ENCODE measurements around the gene SLC18A2.

The SLC18A2 gene

GRCh38 chr10:117241541-117242462 lies 888 bp downstream of the SLC18A2 start:
- Histone ChIP-seq H3K27me3 (ENCODE audit: control insufficient read depth, insufficient read depth, low read length) (peaks cover 39% of the 10 kb centered on the region), H3K9me3 (ENCODE audit: control insufficient read depth, low read length) (no peaks in the 10 kb centered on the region), H3K36me3 (ENCODE audit: control insufficient read depth, insufficient read depth, low read length) (no peaks in the 10 kb centered on the region), H3K9ac (ENCODE audit: low read length) (no peak overlapping the region), H3K4me3 (ENCODE audit: low read length) (no peak overlapping the region), H3K4me1 (ENCODE audit: control insufficient read depth, insufficient read depth, low read length) (no peaks in the 10 kb centered on the region)

DNA sequence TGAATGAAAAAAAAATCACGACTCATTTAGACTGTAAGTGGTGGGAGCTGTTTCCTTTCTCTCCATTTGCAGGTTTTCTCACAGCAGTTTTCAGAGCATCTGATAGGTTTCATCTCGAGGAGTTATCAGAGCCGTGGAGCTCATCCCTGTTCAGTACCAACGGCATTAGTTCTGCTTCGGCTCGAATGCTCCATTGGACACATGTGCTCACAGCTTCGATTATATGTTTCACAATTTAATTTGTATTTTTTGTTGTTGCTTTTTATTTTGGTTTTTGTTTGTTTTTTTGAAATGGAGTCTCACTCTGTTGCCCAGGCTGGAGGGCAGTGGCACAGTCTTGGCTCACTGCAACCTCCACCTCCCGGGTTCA lies 1.5 kb downstream of the SLC18A2 start:
- peaks cover 39% of the 10 kb centered on the region for H3K27me3 ChIP-seq (ENCODE audit: control insufficient read depth, insufficient read depth, low read length)
- no peak overlapping the region for H3K9ac ChIP-seq (ENCODE audit: low read length)
- no peak overlapping the region for H3K4me3 ChIP-seq (ENCODE audit: low read length)
- no peaks in the 10 kb centered on the region for H3K4me1 ChIP-seq (ENCODE audit: control insufficient read depth, insufficient read depth, low read length)
- no peaks in the 10 kb centered on the region for H3K36me3 ChIP-seq (ENCODE audit: control insufficient read depth, insufficient read depth, low read length)
- no peaks in the 10 kb centered on the region for H3K9me3 ChIP-seq (ENCODE audit: control insufficient read depth, low read length)

DNA sequence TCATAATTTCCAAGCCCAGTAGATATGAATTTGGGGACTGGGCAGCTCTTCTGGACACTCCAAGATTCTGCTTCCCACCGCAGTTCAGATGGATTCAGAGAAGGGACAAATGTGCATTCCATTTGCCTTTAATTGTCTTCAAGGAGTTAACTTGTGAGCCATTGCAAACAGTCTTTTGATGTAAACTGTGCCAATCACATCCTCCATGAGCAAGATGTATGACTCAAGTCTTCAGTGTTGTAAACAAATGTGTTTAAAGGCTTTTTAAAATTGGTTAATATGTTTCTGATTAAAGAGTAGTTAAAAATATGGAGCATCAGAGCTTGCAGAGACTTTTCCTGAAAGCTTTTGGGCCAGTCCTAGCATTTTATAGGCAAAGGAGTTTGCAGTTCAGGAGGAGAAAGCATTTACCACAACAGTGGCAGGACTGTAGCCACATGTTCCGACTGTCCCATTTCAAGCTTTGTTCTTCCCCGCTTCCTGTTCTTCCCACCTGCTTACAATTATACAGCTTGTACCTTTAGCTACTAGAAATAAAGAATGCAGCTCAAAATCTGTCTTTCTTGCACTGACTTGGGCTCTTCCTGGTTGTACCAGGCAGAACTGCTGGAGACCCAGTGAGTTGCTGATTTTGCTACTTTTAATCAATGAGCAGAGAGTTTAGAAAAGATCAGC lies 6.2 kb downstream of the SLC18A2 start:
- Histone ChIP-seq H3K4me1 (ENCODE audit: control insufficient read depth, insufficient read depth, low read length) (no peaks in the 10 kb centered on the region), H3K9me3 (ENCODE audit: control insufficient read depth, low read length) (no peaks in the 10 kb centered on the region), H3K4me3 (ENCODE audit: low read length) (no peak overlapping the region), H3K27me3 (ENCODE audit: control insufficient read depth, insufficient read depth, low read length) (peaks cover 25% of the 10 kb centered on the region), H3K9ac (ENCODE audit: low read length) (no peak overlapping the region), H3K36me3 (ENCODE audit: control insufficient read depth, insufficient read depth, low read length) (no peaks in the 10 kb centered on the region)

DNA sequence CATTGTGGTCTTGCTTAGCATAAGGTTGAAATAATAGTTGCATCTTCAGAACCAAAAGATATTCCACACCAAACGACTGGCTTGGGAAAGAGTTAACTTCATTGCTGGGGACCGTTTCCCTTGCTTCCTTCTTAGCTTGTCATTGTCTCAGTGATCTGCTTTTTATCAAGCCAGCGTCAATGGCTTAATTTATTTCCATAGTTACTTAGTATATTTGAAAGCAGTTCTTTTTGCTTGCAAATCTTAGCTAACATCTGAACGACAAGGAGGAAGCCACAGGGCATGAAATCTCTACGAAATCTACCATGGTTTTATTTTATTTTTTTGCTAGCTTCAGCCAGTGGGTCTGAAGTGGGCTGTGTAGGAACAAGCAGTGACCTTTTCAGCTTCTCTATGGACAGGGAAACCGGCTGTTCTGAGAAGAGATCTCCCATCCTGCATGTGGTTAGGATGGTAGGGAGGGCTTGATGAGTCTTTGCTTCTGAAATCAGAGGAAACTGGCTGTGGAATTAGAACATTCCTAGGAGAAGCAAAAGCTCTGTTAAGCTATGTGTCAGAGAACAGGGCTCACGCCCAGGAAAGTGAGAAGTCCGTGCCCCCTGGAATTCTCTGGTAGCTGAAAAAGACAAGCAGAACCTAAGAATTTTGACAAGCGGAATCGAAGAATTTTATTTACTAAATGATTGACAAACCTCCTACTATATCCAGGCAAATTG lies 8.0 kb downstream of the SLC18A2 start:
- Histone ChIP-seq H3K36me3 (ENCODE audit: control insufficient read depth, insufficient read depth, low read length) (no peaks in the 10 kb centered on the region), H3K27me3 (ENCODE audit: control insufficient read depth, insufficient read depth, low read length) (peaks cover 20% of the 10 kb centered on the region), H3K4me3 (ENCODE audit: low read length) (no peak overlapping the region), H3K9ac (ENCODE audit: low read length) (no peak overlapping the region), H3K4me1 (ENCODE audit: control insufficient read depth, insufficient read depth, low read length) (no peaks in the 10 kb centered on the region), H3K9me3 (ENCODE audit: control insufficient read depth, low read length) (no peaks in the 10 kb centered on the region)

- H3K36me3 ChIP-seq (ENCODE audit: control insufficient read depth, insufficient read depth, low read length) = no peaks in the 10 kb centered on the region
- no peaks in the 10 kb centered on the region for H3K9me3 ChIP-seq (ENCODE audit: control insufficient read depth, low read length)
- H3K9ac ChIP-seq (ENCODE audit: low read length) = no peak overlapping the region
- H3K4me1 ChIP-seq (ENCODE audit: control insufficient read depth, insufficient read depth, low read length) = no peaks in the 10 kb centered on the region
- no peak overlapping the region for H3K4me3 ChIP-seq (ENCODE audit: low read length)
- H3K27me3 ChIP-seq (ENCODE audit: control insufficient read depth, insufficient read depth, low read length) = peaks cover 20% of the 10 kb centered on the region
Observed at GRCh38 chr10:117249493-117250093, 8.7 kb downstream of the SLC18A2 start.

DNA sequence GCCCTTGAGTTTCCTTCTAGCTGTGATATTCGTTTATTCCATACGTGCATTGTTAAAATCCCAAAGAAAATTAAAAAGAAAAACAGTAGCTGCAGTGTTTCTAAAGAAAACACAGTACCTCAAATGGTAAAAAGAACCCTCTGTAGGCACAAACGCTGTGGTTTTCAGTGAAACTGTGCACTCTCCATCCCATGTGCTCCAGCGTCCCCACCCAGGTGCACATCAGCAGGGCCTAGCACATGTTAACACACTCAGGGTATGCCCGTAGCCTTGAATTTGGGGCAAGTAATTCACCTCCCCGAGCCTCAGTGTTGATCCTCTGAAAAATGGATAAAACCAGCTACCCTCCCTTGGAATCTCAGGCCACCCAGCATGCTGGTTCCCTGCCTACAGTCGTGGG lies 9.5 kb downstream of the SLC18A2 start:
- Histone ChIP-seq H3K4me1 (ENCODE audit: control insufficient read depth, insufficient read depth, low read length) (no peaks in the 10 kb centered on the region), H3K9ac (ENCODE audit: low read length) (no peak overlapping the region), H3K27me3 (ENCODE audit: control insufficient read depth, insufficient read depth, low read length) (peaks cover 17% of the 10 kb centered on the region), H3K9me3 (ENCODE audit: control insufficient read depth, low read length) (no peaks in the 10 kb centered on the region), H3K36me3 (ENCODE audit: control insufficient read depth, insufficient read depth, low read length) (no peaks in the 10 kb centered on the region), H3K4me3 (ENCODE audit: low read length) (no peak overlapping the region)

DNA sequence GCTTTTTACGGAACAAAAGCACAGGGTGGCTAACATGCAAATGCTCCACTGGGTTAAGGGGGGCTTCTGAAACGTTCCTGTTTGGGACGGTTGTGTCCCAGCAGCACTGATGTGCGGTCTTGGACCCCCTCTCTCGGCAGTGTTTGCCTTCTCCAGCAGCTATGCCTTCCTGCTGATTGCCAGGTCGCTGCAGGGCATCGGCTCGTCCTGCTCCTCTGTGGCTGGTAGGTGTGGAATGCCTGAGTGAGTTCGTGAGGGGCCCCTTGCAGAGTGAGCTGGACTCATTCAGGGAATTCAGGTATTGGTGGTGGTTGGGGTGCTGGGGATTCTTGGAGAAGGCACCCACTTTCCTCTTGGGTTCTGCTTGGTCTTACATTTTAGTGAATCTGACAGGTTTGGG lies 13.0 kb downstream of the SLC18A2 start:
- Histone ChIP-seq H3K4me3 (ENCODE audit: low read length) (no peak overlapping the region), H3K27me3 (ENCODE audit: control insufficient read depth, insufficient read depth, low read length) (peaks cover 16% of the 10 kb centered on the region), H3K36me3 (ENCODE audit: control insufficient read depth, insufficient read depth, low read length) (no peaks in the 10 kb centered on the region), H3K9ac (ENCODE audit: low read length) (no peak overlapping the region), H3K4me1 (ENCODE audit: control insufficient read depth, insufficient read depth, low read length) (no peaks in the 10 kb centered on the region), H3K9me3 (ENCODE audit: control insufficient read depth, low read length) (no peaks in the 10 kb centered on the region)

DNA sequence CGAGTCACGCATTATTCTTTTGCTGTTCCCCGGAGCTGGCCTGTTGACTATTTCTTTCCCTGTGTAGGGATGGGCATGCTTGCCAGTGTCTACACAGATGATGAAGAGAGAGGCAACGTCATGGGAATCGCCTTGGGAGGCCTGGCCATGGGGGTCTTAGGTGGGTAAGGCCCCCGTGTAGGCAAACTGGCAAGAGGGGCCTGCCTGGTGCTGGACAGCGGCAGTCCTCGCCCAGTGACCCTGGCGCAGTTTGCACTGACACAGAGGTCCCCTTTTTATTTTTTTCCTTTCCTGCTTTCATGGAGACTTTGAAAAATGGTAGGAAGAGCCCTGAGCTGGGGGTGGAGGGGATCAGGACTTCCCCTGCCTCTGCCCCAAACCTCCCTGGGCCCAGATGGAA lies 13.4 kb downstream of the SLC18A2 start:
- no peak overlapping the region for H3K9ac ChIP-seq (ENCODE audit: low read length)
- no peak overlapping the region for H3K4me3 ChIP-seq (ENCODE audit: low read length)
- peaks cover 14% of the 10 kb centered on the region for H3K27me3 ChIP-seq (ENCODE audit: control insufficient read depth, insufficient read depth, low read length)
- no peaks in the 10 kb centered on the region for H3K9me3 ChIP-seq (ENCODE audit: control insufficient read depth, low read length)
- H3K4me1 ChIP-seq (ENCODE audit: control insufficient read depth, insufficient read depth, low read length) = no peaks in the 10 kb centered on the region
- no peaks in the 10 kb centered on the region for H3K36me3 ChIP-seq (ENCODE audit: control insufficient read depth, insufficient read depth, low read length)

DNA sequence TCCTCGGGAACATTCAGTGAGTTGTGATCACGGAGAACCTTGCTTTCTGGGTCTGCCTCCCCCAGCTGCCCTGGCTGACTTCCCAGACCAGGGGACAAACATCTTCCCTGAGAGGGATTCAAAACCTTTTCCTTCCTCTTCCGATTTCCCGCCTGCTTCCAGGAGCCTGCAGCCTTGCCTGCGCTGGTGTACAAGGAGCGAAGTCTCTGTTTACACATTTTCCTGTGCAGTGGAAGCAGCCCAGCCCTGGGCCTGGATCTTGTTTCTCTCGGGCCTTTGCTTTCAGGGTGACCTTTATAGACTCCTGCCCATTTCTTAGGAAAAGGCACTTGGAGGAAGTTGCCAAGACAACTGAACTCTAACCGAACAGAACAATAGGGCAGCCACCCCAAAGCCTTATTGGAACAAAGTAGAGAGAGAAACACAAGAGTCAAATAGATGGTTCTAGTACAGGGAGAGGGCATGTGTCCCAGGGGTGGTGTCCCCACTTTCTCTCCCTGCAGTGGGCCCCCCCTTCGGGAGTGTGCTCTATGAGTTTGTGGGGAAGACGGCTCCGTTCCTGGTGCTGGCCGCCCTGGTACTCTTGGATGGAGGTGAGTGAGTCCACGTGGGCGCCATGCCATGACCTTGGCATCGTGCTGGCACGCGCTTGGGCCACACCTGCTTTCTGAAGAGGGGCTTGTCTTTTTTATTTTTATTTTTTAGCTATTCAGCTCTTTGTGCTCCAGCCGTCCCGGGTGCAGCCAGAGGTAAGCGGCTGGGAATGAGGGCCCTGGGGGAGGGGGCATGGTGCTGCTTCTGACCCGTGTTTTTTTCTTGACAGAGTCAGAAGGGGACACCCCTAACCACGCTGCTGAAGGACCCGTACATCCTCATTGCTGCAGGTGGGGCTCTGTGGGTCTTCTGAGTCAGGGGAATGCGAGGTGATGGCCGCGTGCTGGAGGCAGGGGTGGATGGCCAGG lies 14.1 kb downstream of the SLC18A2 start:
- no peak overlapping the region for H3K9ac ChIP-seq (ENCODE audit: low read length)
- no peaks in the 10 kb centered on the region for H3K9me3 ChIP-seq (ENCODE audit: control insufficient read depth, low read length)
- H3K27me3 ChIP-seq (ENCODE audit: control insufficient read depth, insufficient read depth, low read length) = peaks cover 14% of the 10 kb centered on the region
- H3K36me3 ChIP-seq (ENCODE audit: control insufficient read depth, insufficient read depth, low read length) = no peaks in the 10 kb centered on the region
- no peak overlapping the region for H3K4me3 ChIP-seq (ENCODE audit: low read length)
- no peaks in the 10 kb centered on the region for H3K4me1 ChIP-seq (ENCODE audit: control insufficient read depth, insufficient read depth, low read length)

DNA sequence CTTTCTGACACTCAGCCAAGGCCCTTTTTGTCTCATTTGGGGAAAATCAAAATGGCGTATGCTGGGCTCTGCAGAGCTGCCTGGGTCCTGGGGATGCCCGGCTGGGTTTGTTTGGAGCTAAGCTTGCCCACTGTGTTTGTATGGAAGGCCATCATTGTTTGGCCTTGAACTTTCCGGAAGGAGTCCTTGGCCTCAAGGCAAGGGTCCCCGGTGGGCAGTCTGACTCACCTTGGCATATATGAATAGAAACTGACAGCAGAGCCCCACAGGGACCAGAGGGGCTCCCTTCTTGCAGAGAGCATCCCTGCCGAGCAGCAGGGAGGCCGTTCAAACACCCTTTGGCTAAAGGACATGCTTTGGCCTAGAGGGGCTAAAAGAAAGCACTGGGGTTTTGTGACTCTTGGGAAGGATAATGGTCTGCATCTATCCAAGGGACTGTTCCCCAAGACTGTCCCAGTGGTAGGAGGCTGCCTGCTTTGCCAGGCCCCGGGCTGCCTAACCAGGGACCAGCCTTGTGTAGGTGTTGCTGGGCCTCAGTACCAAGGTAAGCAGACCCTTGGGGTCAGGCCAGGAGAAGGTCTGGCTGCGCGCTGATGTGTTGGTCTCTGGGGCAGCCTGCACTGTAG lies 15.0 kb downstream of the SLC18A2 start:
- peaks cover 14% of the 10 kb centered on the region for H3K27me3 ChIP-seq (ENCODE audit: control insufficient read depth, insufficient read depth, low read length)
- H3K9ac ChIP-seq (ENCODE audit: low read length) = no peak overlapping the region
- H3K36me3 ChIP-seq (ENCODE audit: control insufficient read depth, insufficient read depth, low read length) = no peaks in the 10 kb centered on the region
- no peak overlapping the region for H3K4me3 ChIP-seq (ENCODE audit: low read length)
- no peaks in the 10 kb centered on the region for H3K9me3 ChIP-seq (ENCODE audit: control insufficient read depth, low read length)
- no peaks in the 10 kb centered on the region for H3K4me1 ChIP-seq (ENCODE audit: control insufficient read depth, insufficient read depth, low read length)

- Histone ChIP-seq H3K27me3 (ENCODE audit: control insufficient read depth, insufficient read depth, low read length) (peaks cover 8% of the 10 kb centered on the region), H3K9ac (ENCODE audit: low read length) (no peak overlapping the region), H3K9me3 (ENCODE audit: control insufficient read depth, low read length) (no peaks in the 10 kb centered on the region), H3K36me3 (ENCODE audit: control insufficient read depth, insufficient read depth, low read length) (no peaks in the 10 kb centered on the region), H3K4me3 (ENCODE audit: low read length) (no peak overlapping the region), H3K4me1 (ENCODE audit: control insufficient read depth, insufficient read depth, low read length) (no peaks in the 10 kb centered on the region)
Observed at GRCh38 chr10:117256910-117257309, 16.0 kb downstream of the SLC18A2 start.

Measured in mucosa of stomach (tissue), 1 donor.